HTERT RPE-1 (cell line): Measurements from ENCODE around the gene PLCH1.

Source experiments
- in situ Hi-C: fragments of 300-500 bp; cut with MboI; formaldehyde crosslinking; loops from 4 replicates; pipeline ENCODE4 v1.14.3; 2020; ENCODE audit warnings: low sequenced_read_pairs

The PLCH1 gene

GRCh38 chr3:155326244-155326643, 418.6 kb downstream of the PLCH1 start:
- in situ Hi-C loops = no loop called here
